Effector memory CD8-positive, alpha-beta T cell (primary cell): ENCODE data around the gene MTUS2.

Experiments
- ATAC-seq: fragments of 150-1000 bp; cut with Tn5 transposase; replicated peaks from 2 replicates; pipeline ENCODE4 v1.10.0; 2021; ENCODE audit warnings: mild to moderate bottlenecking, moderate library complexity
- DNase-seq, 3 experiments: peaks; one replicate each; pipeline ENCODE4 v3.0.0; 2021
- H3K27ac Mint-ChIP-seq, 2 donors: one replicate each; pipeline ENCODE4 v1.8.0; 2022; ENCODE audit warnings: mild to moderate bottlenecking in 2 of 2, mixed read lengths in 2 of 2, moderate library complexity in 2 of 2
- H3K27me3 Mint-ChIP-seq, 2 donors: one replicate each; pipeline ENCODE4 v1.8.0; 2022; ENCODE audit warnings: mixed read lengths in 2 of 2
- H3K36me3 Mint-ChIP-seq: one replicate; pipeline ENCODE4 v1.8.0; 2022; ENCODE audit warnings: mild to moderate bottlenecking, moderate library complexity, mixed read lengths; ENCODE audit not compliant: insufficient read depth
- H3K4me1 Mint-ChIP-seq, 2 donors: one replicate each; pipeline ENCODE4 v1.8.0; 2022; ENCODE audit warnings: low read depth in 2 of 2, mixed read lengths in 2 of 2
- H3K4me3 Mint-ChIP-seq, 2 donors: one replicate each; pipeline ENCODE4 v1.8.0; 2022; ENCODE audit warnings: mild to moderate bottlenecking in 2 of 2, mixed read lengths in 2 of 2, moderate library complexity in 2 of 2
- H3K9me3 Mint-ChIP-seq, 2 donors: one replicate each; pipeline ENCODE4 v1.8.0; 2022; ENCODE audit warnings: mixed read lengths in 2 of 2

MTUS2 gene

DNA sequence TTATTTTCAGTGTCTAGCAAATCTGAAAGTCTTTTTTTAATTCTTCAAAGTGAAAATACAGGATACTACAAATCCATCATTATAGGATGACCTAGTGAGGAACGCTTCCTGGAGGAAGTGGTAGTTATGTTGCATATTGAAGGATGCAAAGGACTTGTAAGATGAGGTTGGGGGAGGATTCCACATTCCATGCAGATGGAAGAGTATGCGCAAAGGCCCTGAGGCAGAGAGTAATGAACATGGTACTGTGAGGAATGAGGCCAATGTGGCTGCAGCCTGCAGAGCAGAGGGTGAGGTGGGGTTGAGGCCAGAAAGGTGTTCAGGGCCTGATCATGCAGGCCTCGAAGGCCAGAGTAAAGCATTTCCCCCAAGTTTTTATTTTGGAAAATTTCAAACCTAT, 202.8 kb downstream of the MTUS2 start:
- no peak for ATAC-seq
- Mint-ChIP-seq H3K27me3 (peaks cover 0 to 9% of the 10 kb centered on the region in 2 donors), H3K4me1 (peaks cover 0 to 2% of the 10 kb centered on the region in 2 donors), H3K27ac (no peak overlapping the region), H3K36me3 (no peaks in the 10 kb centered on the region), H3K9me3 (peaks cover 0 to 2% of the 10 kb centered on the region in 2 donors), H3K4me3 (no peak overlapping the region)
- DNase-seq, result no peak

- ATAC-seq, result no peak
Observed at GRCh38 chr13:29024783-29025182, 204.6 kb downstream of the MTUS2 start.

DNA sequence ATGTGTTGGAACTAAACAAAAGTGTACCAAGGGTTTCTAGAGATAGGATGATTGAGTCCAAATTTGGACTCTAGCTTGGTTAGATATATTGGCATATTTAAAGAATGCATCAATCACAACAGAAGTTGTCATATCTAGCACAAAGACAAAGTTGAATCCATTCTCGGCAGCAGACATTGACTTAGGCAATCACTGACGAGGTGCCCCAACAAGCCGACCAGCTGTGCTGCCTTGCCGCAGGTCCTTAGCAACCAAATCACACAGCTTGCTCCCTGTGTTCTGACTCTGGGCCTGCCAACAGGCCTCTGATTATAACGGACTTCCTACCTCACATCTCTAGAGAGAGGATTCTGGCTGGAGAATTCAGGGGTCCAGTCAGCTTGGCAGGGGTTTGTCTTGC, 208.7 kb downstream of the MTUS2 start:
- H3K4me1 Mint-ChIP-seq, result no peaks in the 10 kb centered on the region
- DNase-seq (no peak), ATAC-seq (no peak)
- no peaks in the 10 kb centered on the region for H3K36me3 Mint-ChIP-seq
- H3K4me3 Mint-ChIP-seq, result no peak overlapping the region
- peaks cover 0 to 6% of the 10 kb centered on the region in 2 donors for H3K9me3 Mint-ChIP-seq
- peaks cover 0 to 9% of the 10 kb centered on the region in 2 donors for H3K27me3 Mint-ChIP-seq
- H3K27ac Mint-ChIP-seq, result no peak overlapping the region

More at GRCh38 chr13:29024783-29025182, 204.6 kb downstream of the MTUS2 start:
- Mint-ChIP-seq H3K9me3 (peaks cover 0 to 7% of the 10 kb centered on the region in 2 donors), H3K4me1 (peaks cover 0 to 2% of the 10 kb centered on the region in 2 donors), H3K36me3 (no peaks in the 10 kb centered on the region), H3K4me3 (no peak overlapping the region), H3K27ac (no peak overlapping the region), H3K27me3 (peaks cover 0 to 9% of the 10 kb centered on the region in 2 donors)
- no peak for DNase-seq

DNA sequence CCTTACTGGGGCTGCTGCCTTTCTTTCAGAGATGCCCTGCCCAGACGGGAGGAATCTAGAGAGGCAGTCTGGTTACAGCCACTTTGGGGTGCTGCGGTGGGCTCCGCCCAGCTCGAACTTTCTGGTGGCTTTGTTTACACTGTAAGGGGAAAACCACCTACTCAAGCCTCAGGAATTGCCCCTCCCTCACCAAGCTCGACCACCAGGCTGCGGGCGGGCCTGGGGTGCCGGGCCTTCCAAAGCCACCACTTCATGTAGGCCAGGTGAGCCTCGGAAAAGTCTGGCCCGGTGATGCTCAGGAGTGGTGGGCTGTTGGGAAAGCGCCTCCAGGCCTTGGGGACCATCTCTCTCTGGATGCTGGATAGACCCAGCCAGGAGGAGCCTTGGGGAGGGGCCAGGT, 218.6 kb downstream of the MTUS2 start:
- DNase-seq, result no peak
- H3K4me3 Mint-ChIP-seq, result no peak overlapping the region
- no peaks in the 10 kb centered on the region for H3K4me1 Mint-ChIP-seq
- no peak for ATAC-seq
- no peaks in the 10 kb centered on the region for H3K36me3 Mint-ChIP-seq
- H3K27me3 Mint-ChIP-seq, result no peaks in the 10 kb centered on the region
- no peak overlapping the region for H3K27ac Mint-ChIP-seq
- H3K9me3 Mint-ChIP-seq, result peaks cover 0 to 2% of the 10 kb centered on the region in 2 donors

DNA sequence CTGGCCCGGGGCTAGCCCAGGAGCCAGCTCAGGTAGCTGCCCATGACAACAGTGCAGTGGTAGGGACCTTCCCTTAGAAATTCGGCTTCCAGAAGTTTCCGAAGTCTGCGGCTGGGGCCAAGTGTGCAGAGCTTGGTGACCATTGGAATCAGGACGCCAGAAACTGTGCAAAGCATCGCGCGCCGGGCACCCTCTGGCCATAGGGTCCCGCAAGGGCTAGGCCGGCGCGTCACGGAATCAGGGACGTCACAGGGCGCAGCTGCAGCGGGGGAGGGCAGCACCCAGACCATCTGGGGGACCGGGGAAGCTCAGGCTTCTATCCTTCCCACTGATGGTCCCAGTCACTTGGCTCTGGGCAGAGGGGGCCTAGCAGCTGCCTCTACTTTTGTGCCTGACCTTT, 219.1 kb downstream of the MTUS2 start:
- no peak for ATAC-seq
- H3K4me3 Mint-ChIP-seq, result no peak overlapping the region

DNA sequence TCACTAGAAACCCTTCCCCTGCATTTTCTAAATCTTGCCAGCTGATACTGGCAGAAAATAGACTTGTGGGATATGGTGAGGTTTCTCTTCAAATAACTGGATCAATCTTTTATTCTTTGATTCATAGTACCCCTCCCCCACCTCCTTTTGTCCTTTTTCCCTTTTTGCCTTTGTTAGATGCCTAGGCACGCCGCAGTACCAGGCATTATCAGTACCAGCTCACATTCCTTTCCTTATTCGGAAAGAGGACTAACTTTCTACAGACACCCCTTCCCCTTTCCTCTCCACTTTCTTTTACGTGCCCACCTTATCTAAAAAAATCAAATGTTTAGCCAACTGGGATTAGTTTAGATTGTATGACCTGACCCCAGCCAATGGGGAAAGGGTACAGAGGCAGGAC, 226.4 kb downstream of the MTUS2 start:
- DNase-seq (no peak), ATAC-seq (no peak)
- Mint-ChIP-seq H3K4me1 (peaks cover 0 to 10% of the 10 kb centered on the region in 2 donors), H3K27me3 (no peaks in the 10 kb centered on the region), H3K4me3 (no peak overlapping the region), H3K36me3 (no peaks in the 10 kb centered on the region), H3K9me3 (peaks cover 8 to 22% of the 10 kb centered on the region in 2 donors), H3K27ac (no peak overlapping the region)

More for the DNA sequence above, 219.1 kb downstream of the MTUS2 start:
- no peak for DNase-seq
- Mint-ChIP-seq H3K9me3 (peaks cover under 1 to 2% of the 10 kb centered on the region in 2 donors), H3K4me1 (no peaks in the 10 kb centered on the region), H3K36me3 (no peaks in the 10 kb centered on the region), H3K27ac (no peak overlapping the region), H3K27me3 (no peaks in the 10 kb centered on the region)

DNA sequence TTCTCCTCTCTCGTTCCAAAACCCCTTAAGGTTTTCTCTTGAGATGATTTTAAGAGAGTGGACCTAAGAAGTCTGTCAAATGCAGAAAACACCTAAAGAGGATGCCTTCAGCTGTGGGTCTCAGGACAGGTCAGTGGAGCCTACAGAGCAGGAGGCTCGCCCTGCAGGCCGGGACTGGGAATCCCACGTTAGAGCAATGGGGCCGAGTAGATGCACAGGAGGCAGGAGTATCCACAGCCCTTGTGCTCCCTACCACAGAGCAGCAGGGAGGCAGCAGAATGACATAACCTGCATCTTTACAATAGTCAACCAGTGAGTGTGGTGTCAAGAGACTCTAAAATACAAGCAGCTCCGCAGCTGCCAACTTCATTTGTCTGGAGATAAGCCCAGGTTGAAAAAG, 229.4 kb downstream of the MTUS2 start:
- Mint-ChIP-seq H3K27me3 (no peaks in the 10 kb centered on the region), H3K9me3 (peaks cover 8 to 20% of the 10 kb centered on the region in 2 donors), H3K4me1 (peaks cover 0 to 10% of the 10 kb centered on the region in 2 donors), H3K4me3 (no peak overlapping the region), H3K36me3 (no peaks in the 10 kb centered on the region), H3K27ac (no peak overlapping the region)
- ATAC-seq (no peak), DNase-seq (no peak)

DNA sequence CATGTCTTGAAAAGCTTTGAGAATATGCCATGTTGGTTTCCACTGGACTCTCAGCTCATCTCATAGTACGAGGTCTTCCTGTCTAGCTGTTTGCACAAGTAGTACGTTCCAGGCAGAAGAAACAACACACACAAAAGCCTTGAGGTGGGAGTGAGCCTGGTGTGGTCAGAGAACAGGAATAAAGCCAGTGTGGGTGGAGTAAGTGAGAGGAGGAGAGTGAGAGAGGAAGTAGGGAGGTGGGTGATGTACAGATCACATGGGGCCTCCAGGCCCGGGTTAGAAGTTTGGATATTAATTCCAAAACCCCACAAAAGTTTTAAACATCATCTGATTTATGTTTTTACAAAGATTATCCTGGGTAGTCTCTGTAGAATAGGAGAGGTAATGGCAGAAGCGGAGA, 230.6 kb downstream of the MTUS2 start:
- ATAC-seq, result no peak
- Mint-ChIP-seq H3K4me1 (peaks cover 0 to 10% of the 10 kb centered on the region in 2 donors), H3K4me3 (no peak overlapping the region)

GRCh38 chr13:29059800-29060199, 239.7 kb downstream of the MTUS2 start:
- no peaks in the 10 kb centered on the region for H3K36me3 Mint-ChIP-seq

More for the DNA sequence above, 230.6 kb downstream of the MTUS2 start:
- H3K27ac Mint-ChIP-seq, result peak overlapping the region in 1 of 2 donors; percentile 33
- DNase-seq, result no peak
- peaks cover 8 to 16% of the 10 kb centered on the region in 2 donors for H3K9me3 Mint-ChIP-seq
- no peaks in the 10 kb centered on the region for H3K27me3 Mint-ChIP-seq
- H3K36me3 Mint-ChIP-seq, result no peaks in the 10 kb centered on the region

DNA sequence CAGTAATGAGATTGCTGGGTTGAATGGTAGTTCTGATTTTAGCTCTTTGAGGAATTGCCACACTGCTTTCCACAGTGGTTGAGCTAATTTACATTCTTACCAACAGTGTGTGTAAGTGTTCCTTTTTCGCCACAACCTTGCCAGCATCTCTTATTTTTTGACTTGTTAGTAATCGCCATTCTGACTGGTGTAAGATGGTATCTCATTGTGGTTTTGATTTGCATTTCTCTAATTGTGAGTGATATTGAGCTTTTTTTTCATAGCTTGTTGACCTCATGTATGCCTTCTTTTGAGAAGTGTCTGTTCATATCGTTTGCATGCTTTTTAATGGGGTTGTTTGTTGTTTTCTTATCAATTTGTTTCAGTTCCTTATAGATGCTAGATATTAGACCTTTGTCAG, 245.0 kb downstream of the MTUS2 start:
- no peak overlapping the region for H3K27ac Mint-ChIP-seq
- no peak overlapping the region for H3K4me3 Mint-ChIP-seq
- H3K4me1 Mint-ChIP-seq, result no peaks in the 10 kb centered on the region
- no peaks in the 10 kb centered on the region for H3K9me3 Mint-ChIP-seq
- ATAC-seq (peak; percentile 27), DNase-seq (no peak)
- no peaks in the 10 kb centered on the region for H3K27me3 Mint-ChIP-seq
- no peaks in the 10 kb centered on the region for H3K36me3 Mint-ChIP-seq

More at GRCh38 chr13:29059800-29060199, 239.7 kb downstream of the MTUS2 start:
- Mint-ChIP-seq H3K27ac (no peak overlapping the region), H3K27me3 (no peaks in the 10 kb centered on the region), H3K4me1 (no peaks in the 10 kb centered on the region), H3K4me3 (no peak overlapping the region), H3K9me3 (peaks cover 5 to 23% of the 10 kb centered on the region in 2 donors)
- ATAC-seq, result no peak
- DNase-seq, result no peak

GRCh38 chr13:29067306-29067945, 247.3 kb downstream of the MTUS2 start:
- H3K27ac Mint-ChIP-seq, result no peak overlapping the region

DNA sequence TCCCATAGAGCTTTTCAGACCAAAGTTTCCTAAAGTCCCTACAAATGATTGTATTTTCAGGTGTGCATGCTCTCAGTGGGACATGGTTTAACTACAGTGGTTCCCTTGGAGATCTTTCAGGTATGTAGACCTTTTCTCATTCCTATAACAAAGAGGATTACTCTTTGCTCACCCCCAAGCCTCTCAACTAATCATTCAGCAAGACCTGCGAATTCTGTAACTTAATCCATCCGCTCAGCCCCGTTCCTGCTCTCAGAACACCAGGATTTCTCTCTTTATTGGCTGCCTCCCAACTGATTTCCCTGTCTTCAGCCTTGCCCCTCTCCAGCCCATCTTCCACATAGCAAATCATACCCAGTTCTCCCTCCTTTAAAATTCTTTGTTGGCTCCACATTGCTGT, 253.6 kb downstream of the MTUS2 start:
- H3K27me3 Mint-ChIP-seq, result no peaks in the 10 kb centered on the region
- DNase-seq (no peak), ATAC-seq (no peak)
- H3K9me3 Mint-ChIP-seq, result peaks cover 0 to 6% of the 10 kb centered on the region in 2 donors
- H3K36me3 Mint-ChIP-seq, result peaks cover 2% of the 10 kb centered on the region
- H3K27ac Mint-ChIP-seq, result no peak overlapping the region
- no peak overlapping the region for H3K4me3 Mint-ChIP-seq
- peaks cover 0 to 2% of the 10 kb centered on the region in 2 donors for H3K4me1 Mint-ChIP-seq

More at GRCh38 chr13:29067306-29067945, 247.3 kb downstream of the MTUS2 start:
- Mint-ChIP-seq H3K36me3 (peaks cover 2% of the 10 kb centered on the region), H3K4me1 (no peaks in the 10 kb centered on the region), H3K27me3 (no peaks in the 10 kb centered on the region), H3K4me3 (no peak overlapping the region), H3K9me3 (peaks cover 0 to 3% of the 10 kb centered on the region in 2 donors)
- DNase-seq (no peak), ATAC-seq (no peak)

GRCh38 chr13:29077051-29077813, 257.1 kb downstream of the MTUS2 start:
- Mint-ChIP-seq H3K4me1 (peaks cover 0 to 12% of the 10 kb centered on the region in 2 donors), H3K27ac (peak overlapping the region; percentile 49 to 50), H3K9me3 (peaks cover 0 to 5% of the 10 kb centered on the region in 2 donors), H3K27me3 (no peaks in the 10 kb centered on the region), H3K36me3 (no peaks in the 10 kb centered on the region), H3K4me3 (no peak overlapping the region)
- ATAC-seq (no peak), DNase-seq (no peak)

GRCh38 chr13:29081036-29081435, 260.9 kb downstream of the MTUS2 start:
- no peaks in the 10 kb centered on the region for H3K36me3 Mint-ChIP-seq
- no peaks in the 10 kb centered on the region for H3K27me3 Mint-ChIP-seq
- no peak overlapping the region for H3K4me3 Mint-ChIP-seq
- peak in 2 of 3 experiments; percentile 5 to 10 for DNase-seq
- peak overlapping the region in 1 of 2 donors; percentile 62 for H3K27ac Mint-ChIP-seq
- H3K4me1 Mint-ChIP-seq, result peaks cover 0 to 12% of the 10 kb centered on the region in 2 donors
- ATAC-seq, result peak; percentile 92
- H3K9me3 Mint-ChIP-seq, result peaks cover 0 to 6% of the 10 kb centered on the region in 2 donors
